ENCODE measurements around the gene ARNT2.

ARNT2 gene

DNA sequence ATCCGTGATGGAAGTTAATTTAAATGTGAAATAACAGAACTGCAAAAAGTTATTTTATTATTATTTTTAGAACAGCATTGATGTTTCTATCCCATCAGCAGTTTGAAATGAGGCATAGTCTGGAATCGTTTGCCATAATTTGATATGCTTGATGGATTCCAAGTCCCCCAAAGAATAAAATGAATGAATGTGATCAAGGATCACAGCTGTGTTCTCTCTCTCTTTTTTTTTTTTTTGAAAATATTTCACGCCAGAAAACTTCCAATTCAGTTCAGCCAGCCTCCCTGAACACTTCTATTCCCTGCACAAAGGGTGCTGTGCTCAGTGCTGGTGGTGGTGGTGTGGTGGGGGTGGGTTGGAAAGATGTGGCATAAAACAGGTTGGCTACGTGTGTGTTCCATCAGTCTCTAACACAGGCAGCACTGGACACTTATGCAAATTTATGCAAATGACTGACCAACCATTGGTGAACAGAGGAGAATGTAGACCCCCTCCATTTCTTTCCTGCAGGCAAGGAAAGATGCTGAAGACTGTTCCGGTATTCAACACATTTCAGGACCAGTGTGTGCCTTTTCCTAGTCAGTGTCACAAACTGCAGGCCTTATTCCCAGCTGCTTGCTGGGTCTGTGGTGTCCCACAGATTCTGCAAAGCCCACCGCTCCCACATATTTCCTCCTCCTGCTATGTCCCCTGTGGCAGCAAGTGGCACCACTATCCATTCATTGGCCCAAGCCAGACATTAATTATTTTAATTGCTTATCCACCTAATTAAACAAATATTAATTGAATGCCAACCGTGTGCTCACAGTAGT lies 10.6 kb downstream of the ARNT2 start:
- DNase-seq, result no peak

DNA sequence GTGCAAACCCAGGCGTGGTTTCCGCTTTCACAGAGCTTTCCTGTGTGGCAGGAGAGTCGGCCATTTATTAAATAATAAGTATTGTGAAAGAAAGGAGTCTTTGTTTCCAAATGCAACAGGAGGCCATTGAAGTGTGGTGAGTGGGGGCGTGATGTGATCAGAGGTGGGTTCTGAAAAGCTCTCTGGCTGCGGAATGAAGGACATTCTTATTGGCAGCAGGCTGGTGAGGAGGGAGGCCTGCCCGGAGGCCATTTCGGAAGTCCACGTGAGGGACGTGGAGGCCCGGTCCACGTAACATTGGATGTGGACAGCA lies 11.1 kb downstream of the ARNT2 start:
- no peak for DNase-seq

DNA sequence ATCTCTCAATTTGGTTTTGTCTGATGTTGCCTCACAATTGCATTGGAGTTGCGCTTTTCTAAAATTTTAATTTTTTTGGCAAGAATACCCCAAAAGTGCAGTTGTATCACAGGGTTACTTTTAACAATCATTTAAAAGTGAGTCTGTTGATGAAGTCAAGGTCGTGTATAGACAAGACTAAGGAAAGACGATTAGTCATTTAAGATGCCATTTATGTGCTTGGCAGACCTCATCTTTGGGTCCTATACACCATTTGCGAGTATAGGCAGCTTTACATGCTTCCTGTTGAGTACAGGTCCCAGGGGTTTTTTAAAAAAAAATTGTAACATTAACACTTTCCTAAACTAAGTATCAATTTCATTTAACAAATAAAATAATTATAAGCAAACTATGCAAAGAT lies 12.5 kb downstream of the ARNT2 start:
- DNase-seq, result no peak

DNA sequence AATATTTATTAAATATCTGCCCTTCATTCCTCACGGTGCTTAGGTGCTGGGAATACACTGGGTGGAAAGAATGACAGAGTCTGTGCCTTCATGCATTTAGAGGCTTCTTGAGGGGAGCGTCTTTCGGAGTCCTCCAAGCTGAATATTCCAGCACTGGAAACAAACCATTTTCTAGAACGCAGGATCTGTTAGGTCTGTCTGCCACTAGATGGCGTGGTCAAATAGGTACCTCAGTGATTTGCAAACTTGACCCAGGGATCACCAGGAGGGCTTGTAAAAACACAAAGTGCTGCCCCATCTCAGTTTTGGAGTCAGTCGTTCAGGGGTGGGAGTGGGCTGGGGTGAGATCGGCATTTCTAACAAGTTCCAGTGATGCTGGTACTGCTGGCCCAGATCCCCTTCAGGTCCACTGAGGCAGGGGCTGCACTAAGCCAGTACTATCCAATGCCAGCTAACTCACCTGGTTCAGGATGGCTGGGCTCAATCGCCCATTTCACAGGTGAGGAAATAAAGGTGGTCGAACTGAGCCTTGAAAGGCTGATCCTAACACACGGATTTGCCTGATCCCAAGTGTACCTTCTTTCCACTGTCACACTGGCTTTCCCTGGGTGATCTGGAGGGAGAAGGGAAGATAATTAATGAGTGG lies 14.8 kb downstream of the ARNT2 start:
- DNase-seq, result no peak

DNA sequence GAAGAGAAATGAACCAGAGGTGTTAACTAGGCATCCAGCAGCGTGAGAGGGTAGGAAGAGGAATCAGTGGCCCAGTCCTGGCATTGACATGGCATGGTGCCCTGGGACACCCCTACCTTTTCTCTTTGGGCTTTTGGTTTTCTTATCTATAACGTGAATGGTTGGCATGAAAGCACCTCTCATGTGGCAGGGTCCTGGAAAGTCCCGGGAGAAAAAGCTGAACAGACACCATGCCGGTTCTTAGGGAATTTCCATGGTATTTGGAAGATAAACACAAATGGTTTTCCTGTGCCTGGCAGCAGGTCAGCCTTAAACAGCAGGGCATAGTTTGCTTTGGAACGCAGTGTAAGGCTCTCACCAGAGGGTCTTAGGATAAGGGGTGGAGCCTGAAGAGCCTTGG lies 15.4 kb downstream of the ARNT2 start:
- no peak for DNase-seq

DNA sequence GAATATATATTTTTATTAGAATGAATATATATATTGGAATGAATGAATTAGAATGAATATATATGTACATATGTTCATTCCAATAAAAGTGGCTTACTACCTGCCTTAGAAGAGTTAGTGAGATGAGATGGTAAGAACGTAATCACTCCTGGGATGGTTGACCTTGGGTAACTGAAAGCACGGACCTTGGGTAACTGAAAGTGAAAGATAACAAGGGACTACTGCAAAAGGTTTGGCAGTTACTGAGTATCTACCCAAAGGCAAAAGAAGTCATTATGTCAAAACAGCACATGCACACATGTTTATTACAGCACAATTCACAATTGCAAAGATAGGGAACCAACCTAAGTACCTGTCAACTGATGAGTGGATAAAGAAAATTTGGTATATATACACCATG lies 16.5 kb downstream of the ARNT2 start:
- DNase-seq, result no peak

DNA sequence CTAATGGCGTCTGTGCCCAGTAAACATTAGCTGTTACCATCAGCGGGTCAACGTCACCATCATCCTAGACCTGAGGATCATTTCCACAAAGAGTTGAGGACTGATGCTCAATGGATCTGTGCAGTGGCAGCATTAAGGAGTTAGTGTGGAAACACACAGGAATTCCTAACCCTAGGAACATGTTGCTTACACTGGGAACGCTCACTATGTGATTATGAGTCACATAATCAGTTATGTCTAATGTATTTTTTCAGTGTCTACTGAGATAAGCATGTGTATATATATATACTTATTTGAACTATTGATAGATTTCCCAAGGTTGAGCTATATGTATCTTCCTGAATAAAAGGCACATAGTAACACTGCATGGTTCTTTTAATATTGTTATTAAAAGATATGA lies 19.0 kb downstream of the ARNT2 start:
- DNase-seq, result no peak

DNA sequence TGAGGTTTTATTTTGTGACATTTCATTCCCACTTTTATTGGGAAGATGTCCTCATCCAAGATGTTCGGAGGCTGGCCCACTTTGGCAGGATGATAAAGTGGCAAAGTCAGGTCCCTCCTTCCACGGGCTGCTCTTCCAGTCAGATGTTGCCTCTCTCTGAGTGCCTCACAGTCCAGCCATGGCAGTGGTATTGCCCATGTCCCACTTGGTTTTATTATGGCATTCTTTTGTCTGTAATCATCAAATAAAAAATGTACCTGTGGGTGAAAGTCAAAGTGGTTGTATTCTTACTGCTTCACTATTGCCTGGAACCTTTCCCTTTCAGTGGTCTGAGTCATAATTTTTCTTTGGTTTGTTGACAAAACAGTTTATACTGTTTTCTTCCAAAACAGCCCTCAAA lies 20.2 kb downstream of the ARNT2 start:
- DNase-seq, result no peak

DNA sequence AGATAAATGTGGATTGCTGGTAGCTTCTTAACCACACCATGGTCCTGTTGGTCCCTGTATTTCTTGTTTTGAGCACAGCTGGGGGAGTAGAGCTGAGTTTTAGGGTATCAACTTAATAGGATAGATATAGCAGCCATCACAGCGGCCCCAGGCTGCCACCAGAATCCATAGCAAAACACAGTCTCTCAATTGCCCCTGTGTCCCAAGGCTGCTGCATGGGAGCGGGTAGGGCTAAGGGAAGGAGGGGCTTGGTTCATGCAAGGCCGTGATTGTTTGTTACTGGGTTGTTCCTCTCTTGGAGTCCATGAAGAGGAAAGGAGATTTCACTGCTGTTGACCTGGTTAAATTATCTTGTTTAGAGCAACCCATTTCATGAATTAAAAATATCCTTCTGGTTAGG lies 22.1 kb downstream of the ARNT2 start:
- DNase-seq, result no peak

DNA sequence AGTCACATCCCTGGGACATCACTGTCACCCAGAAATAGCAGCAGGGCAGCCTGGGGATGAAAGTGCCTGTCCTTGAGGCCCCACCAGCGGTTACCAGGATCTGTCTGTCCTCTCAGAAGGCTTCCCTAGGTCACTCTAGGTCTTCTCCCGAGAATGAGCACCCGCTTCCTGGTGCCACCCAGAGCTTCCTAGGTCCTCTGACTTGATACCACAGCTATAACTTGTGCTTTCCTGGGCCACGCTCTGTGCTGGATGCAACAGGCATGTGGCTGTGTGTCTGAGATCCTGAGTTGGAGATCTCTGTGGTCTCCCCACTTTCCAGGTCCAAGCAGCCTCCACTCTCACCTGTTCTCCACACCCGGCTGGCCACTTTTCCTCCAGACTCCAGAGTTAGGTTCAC lies 25.8 kb downstream of the ARNT2 start:
- DNase-seq, result no peak

DNA sequence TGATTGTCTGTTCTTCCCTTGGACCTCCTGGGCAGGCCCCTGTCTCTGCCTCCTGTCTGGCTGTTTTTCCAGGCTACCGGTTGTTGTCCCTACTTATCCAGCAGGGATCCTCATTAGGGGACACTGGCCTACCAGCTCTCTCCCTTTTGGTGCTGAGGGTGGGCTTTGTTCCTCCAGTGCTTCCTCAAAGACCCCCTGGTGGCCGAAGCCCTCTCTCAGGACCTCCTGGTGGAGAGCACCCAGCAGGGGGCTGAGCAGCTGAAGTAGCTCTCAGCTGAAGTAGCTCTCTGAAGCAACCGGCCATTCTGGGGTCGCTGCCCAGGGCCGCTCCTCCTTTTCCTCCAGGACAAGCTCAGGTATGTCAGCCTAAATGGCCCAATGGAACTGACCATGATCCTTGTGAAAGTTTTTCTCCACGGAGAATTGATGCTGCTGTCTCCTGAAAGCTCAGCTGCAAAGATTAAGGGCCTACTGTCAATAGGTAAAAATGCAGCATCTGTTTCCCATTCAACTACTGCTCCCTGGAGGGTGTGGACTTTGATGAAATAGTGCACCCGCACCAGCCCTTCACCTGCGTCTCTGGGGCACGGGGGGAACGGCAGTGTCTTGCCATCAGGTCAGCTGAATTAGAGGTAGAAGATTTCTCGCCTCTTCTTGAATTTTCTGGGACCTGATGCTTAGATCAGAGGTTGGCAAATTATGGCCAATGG lies 27.6 kb downstream of the ARNT2 start:
- no peak for DNase-seq

DNA sequence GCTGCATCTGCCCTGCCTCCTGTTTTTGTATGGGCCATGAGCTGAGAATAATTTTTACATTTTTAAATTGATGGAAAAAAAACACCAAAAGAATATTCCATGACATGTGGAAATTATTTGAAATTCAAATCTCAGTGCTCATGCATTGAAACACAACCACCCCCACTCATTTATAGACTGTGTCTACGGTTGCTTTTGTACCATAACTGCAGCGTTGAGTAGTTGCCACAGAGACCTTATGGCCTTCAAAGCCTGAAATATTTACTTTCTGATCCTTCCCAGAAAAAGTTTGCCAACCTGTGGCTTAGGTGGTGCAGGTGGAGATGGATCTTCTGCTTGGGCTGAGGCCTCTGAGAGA lies 28.1 kb downstream of the ARNT2 start:
- no peak for DNase-seq

DNA sequence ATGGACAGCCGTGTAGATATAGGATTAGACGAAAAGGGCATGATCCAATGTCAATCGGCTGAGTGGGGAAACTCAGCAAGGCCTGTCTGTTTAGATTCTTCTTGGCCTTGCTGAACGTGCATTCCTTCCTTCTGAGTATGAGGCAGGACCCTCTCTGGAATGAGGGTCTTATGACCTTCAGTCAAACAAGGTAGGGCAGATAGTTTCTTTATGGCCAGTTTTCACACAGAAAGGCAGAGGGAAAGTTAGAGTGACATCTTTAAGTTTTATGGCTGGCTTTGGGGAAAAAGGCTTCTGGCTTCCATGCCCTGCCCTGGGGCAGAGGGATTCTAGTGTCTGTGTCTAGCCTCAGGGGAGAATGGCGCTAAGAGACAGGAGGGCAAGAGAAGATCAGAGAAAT lies 29.7 kb downstream of the ARNT2 start:
- no peak for DNase-seq

DNA sequence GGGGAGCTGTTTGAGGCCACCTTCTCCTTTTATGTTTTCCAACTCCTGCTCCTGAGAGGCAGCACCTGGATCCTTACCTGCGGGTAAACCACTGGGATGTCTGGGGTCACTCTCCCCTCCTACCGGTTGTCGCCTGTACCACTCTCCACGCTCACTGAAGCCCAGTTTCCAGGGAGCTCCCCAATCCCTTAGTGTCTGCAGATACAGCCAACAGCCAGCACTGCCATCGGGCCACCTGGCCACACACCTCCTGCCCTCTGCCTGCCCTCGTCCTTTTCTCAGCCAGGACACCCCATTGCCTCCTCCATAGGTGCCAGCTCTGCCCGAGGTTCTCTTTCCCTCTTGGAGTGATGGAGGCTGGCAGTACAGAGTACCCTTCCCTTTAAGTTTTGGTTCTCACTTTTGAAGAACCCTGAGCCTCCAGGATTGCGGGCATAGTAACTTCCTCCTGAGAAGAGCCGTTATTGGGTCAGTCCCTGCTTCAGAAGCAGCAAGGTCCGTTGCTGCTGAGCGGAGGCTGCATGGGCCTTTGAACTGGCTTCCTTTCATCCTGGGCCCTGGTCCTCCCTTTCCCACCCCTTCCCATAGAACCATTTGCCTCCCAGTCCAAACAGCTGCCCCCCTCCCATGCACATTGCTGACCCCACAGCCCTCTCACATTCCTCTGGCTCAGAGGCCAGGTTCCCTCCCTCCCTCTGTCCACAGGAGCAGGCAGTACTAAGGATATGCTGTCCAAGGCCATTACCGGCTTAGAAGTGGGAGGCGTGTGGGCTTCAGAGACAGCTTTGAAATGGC lies 30.9 kb downstream of the ARNT2 start:
- no peak for DNase-seq

DNA sequence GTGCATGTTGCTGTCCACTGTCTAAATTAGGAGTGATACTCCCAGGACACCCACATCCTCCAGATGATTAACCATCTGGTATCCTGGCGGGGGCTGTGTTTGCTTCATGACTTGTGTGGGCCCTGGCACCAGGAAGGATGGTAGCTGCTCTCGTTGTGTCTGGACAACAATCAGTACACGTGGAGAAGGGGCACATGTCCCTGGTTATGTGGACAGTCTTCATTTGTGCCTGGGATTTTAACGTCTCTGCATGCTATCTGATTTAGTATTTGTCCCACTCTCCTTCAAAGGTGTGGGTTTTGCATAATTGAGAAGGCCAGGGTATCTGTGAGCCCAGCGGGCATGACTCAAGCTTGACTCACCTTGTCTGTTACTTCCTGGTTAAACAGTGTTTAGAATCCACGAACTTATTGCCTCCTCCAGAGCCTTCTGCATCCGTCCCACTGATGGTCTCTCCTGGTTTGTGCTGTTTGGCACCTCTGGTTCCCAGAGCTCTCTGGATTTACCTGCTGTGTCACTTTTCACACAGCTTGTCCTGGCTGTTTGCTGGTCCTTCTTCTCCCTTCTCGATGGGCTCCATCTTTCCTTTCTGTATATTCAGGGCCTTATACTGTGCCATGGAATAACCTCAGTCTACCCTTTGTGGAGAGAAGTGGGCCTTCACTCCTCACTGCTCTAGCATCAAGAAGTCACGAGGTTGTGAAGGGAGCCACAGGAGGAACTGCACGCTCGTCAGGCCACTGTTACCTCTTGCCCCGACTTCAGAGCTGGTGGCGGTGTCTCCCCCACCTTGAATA lies 32.5 kb downstream of the ARNT2 start:
- DNase-seq, result peak; percentile 22 to 29

DNA sequence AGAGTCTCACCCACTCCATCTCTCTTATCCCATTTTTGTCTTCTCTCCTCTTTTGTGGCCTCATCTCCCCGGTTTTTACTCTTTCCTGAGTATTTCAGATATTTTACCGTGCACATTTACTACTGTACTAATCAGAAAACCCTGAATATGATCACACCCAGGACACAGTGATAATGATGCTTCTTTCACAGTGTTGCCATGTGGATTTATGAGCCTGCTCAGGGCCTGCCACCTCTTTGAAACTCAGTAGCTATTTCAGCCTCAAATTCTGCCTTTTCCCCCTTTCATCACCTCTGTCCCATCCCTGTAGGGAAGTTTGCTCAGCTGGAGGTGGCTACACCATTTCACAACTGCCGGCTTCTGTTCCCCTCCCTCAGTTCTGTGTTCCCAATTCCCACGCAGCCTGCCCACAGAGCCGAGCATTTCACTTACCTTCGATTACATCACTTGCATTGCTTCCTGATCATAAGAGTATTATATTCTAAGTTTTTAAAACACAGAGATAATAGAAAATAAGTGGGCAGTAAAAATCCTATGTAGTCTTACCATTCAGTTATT lies 33.2 kb downstream of the ARNT2 start:
- DNase-seq, result no peak

DNA sequence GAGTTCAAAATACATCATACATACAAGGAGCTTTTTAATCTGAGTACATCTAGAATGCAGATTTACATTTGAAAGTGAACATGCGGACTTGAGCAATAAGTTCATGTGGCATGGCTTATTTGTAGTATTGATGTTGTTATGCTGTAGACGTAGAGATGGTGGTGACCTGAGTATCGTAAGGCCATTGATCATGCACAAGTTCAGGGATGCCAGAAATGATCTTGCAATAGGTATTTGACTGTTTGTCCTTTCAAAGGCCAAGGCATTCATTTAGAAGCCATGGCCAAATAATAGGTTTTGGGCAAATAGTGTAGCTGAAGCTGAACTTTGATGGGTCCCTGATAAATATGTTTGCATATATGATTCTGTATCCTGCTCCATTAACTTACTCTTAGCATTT lies 35.0 kb downstream of the ARNT2 start:
- DNase-seq, result no peak

DNA sequence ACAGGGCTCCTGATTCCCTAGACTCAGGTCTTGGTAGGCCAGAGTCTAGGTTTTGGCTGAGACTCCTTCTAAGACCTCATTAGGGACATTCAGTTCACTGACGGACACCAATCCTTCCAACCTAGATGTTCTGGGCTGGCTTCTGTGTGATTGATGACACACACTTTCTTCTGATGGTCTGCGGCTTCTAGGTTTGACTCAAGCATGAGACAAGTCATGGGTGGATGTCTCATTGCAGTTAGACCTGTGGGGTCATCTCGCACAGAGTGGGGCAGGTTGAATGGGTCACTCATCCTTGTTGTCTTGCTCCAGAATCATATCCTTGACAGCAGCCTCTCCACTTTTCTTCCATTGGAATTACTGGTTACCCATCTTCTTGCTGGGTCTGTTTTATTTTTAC lies 35.8 kb downstream of the ARNT2 start:
- DNase-seq, result no peak

DNA sequence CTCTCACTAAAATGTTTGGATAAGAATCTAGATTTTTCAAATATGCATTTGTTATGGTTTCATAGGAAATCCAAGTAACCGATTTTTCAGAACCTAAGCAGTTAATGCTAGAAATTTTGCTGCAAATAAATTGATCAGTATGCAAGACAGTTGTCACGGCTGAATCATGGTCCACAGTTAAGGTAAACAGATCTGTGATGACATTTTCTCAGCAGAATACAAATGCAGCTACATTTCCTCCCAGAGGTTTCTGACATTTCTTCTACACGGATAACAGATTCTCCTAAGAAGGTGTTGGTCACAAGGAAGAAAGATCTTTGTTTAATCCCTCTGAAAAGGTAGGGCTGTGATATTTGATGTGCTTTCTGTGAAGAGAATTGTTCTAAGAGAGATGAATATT lies 36.9 kb downstream of the ARNT2 start:
- no peak for DNase-seq

DNA sequence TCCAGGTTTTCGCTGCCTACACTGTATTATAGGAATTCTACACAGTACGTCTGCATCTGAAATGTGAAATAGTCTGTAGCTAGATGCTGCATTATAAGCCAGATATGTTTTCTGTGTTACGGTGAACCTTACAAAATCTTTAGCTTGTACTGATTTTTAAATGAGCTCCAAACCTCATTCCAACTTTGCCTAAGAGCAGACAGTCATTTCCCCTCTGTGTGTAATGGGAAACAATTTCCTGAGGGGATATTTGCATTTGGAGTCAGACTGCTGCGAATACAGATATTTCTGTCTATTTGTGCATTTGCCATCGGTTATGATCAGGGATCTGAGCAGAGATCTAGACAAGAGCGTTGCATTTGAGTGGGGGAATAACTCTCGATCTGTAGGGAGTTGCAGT lies 37.5 kb downstream of the ARNT2 start:
- DNase-seq, result no peak

DNA sequence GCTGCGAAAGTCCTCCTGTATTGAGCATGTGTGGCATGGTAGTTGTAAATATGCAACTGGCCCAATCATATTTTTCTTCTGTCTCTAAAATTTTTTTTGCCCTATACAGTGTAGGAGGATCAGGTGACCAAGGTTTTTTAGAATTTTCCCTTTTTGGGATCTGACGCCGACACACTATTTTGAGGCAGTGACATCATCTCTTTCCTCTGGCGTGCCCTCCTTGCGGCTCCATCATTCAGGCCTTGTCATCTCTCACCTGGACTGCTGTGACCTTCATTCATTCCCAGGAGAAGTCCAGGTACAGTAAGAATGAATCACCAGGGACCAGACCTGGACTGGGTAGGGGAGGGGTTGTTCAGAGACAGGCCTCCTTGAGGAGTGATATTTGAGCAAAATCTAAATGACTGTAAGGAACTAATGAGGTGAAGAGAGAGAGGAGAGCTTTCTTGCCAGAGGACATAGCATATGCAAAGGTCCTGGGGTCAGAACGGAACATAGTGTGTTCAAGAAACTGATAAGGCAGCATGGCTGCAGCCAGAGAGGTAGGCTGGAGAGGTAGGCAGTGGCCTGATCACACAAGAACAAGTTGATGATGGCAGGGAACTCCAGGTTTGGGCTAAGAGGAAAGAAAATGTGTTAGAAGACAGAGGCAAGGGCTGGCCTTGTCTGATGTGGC lies 38.7 kb downstream of the ARNT2 start:
- no peak for DNase-seq
